ENCODE measurements around the gene H3-3A. TPM values are rescaled to one million over a fixed set of nuclear protein-coding genes. Genes with fewer than 3 reads are reported as not detected.

The H3-3A gene
- total RNA-seq, 4 donors from 2014 or later, result 309 to 383 (median 364) TPM

DNA sequence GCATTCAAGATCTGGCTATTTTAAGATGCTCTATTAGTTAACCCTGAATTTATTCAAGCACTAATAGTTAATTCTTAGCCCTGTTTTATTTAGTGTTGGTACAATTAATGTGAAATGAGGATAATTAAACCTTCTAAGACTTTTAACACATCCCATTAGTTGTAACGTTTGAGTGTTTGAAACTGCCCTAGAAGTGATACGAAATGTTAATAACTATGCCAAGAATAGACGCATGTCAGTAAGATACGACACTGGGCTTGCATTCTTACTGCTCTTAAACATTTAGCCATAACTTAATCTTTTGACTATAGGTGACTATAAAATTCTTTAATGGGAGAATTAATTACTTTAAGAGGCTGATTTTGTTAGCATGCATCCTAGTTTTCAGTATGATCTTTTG is 9.8 kb downstream of the H3-3A start:
- peaks cover 9 to 76% of the 10 kb centered on the region in 2 donors for H3K36me3 ChIP-seq
- no peaks in the 10 kb centered on the region for H3K9me3 ChIP-seq
- no peaks in the 10 kb centered on the region for H3K27me3 ChIP-seq
- no peak overlapping the region for H3K4me3 ChIP-seq
- H3K27ac ChIP-seq, result no peak overlapping the region
- TF ChIP-seq EP300 (IDR thresholded peaks at IDR 0.05), result no peak
- no peak for TF ChIP-seq POLR2AphosphoS5 (IDR thresholded peaks at IDR 0.05)
- TF ChIP-seq, protein P1, sequence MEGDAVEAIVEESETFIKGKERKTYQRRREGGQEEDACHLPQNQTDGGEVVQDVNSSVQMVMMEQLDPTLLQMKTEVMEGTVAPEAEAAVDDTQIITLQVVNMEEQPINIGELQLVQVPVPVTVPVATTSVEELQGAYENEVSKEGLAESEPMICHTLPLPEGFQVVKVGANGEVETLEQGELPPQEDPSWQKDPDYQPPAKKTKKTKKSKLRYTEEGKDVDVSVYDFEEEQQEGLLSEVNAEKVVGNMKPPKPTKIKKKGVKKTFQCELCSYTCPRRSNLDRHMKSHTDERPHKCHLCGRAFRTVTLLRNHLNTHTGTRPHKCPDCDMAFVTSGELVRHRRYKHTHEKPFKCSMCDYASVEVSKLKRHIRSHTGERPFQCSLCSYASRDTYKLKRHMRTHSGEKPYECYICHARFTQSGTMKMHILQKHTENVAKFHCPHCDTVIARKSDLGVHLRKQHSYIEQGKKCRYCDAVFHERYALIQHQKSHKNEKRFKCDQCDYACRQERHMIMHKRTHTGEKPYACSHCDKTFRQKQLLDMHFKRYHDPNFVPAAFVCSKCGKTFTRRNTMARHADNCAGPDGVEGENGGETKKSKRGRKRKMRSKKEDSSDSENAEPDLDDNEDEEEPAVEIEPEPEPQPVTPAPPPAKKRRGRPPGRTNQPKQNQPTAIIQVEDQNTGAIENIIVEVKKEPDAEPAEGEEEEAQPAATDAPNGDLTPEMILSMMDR (IDR thresholded peaks at IDR 0.05), result no peak
- no peak for TF ChIP-seq POLR2A (IDR thresholded peaks at IDR 0.05)
- H3K4me1 ChIP-seq, result peaks cover 0 to 38% (median 3%) of the 10 kb centered on the region in 3 donors
- no peak for ATAC-seq
- whole genome bisulfite sequencing, 2 donors (ENCODE audit: low coverage in 1 of 2), result 55 to 57% methylated on average over 4 of the region's 4 CpGs

DNA sequence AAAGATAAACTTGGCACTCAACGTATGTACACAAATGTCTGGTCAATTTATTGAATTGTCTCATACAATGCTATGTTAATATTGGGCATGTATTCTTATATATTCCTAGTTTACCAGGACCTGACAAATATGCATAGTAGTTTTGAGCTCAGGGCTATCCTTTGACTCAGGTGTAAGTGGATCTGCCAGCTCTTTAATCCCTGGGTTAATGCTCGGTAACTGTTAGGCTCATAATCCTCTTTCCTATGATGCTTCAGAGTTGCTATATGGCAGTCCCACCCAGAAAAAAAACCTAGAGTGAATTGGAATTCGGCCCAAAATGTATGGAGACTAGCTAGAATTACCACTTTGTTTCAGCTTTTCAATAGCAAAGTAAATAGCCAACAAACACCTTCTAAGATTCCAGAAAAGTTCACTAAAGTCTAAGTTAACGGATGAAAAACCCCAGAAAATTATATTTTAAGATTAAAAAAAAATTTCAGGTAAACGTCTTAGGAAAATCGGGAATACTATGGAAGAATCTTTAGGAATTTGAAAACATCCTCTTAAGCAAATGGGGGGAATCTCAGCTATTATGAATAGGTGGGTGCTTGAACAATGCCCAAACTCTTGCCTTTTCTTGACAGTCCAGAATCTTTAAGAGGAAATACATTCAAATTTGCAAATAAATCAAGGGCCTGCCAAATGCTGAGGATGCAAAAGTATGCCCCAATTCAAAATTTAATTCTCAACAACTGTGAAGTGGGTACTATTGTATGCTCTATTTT is 10.9 kb downstream of the H3-3A start:
- 36 to 46% methylated on average over 4 to 6 of the region's 6 CpGs for WGBS, 2 donors (ENCODE audit: low coverage in 1 of 2)
- Histone ChIP-seq H3K36me3 (peaks cover 9 to 68% of the 10 kb centered on the region in 2 donors), H3K4me3 (no peak overlapping the region), H3K9me3 (no peaks in the 10 kb centered on the region), H3K4me1 (peaks cover 0 to 28% (median 2%) of the 10 kb centered on the region in 3 donors), H3K27me3 (no peaks in the 10 kb centered on the region), H3K27ac (no peak overlapping the region)
- TF ChIP-seq POLR2A (IDR thresholded peaks at IDR 0.05), result no peak
- no peak for TF ChIP-seq EP300 (IDR thresholded peaks at IDR 0.05)
- TF ChIP-seq, protein P1 (IDR thresholded peaks at IDR 0.05), result no peak
- no peak for TF ChIP-seq POLR2AphosphoS5 (IDR thresholded peaks at IDR 0.05)
- no peak for ATAC-seq

DNA sequence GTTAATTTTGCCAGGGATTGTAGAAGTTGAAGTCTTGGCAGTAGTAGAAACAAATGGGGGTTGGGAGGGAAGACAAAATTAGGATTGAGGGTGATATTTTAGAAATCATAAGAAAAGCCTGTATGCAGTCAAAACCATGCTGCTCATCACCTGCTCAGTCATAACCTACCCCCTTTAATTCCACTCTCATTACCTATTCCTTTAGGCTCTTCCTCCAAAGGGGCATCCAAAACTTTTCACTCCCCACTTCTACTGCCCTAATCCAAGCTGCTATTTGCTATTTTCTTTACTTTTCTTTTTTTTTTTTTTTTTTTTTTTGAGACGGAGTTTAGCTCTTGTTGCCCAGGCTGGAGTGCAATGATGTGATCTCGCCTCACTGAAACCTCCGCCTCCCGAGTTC is 11.5 kb downstream of the H3-3A start:
- ATAC-seq, result no peak
- H3K4me1 ChIP-seq, result peaks cover 0 to 21% (median 0%) of the 10 kb centered on the region in 3 donors
- H3K36me3 ChIP-seq, result peaks cover 9 to 62% of the 10 kb centered on the region in 2 donors
- TF ChIP-seq EP300 (IDR thresholded peaks at IDR 0.05) (no peak), POLR2AphosphoS5 (IDR thresholded peaks at IDR 0.05) (no peak)
- no peak overlapping the region for H3K27ac ChIP-seq
- WGBS, 2 donors (ENCODE audit: low coverage in 1 of 2), result no CpG with 5 or more reads among the region's 4 CpGs
- H3K27me3 ChIP-seq, result no peaks in the 10 kb centered on the region
- H3K9me3 ChIP-seq, result no peaks in the 10 kb centered on the region
- no peak overlapping the region for H3K4me3 ChIP-seq

DNA sequence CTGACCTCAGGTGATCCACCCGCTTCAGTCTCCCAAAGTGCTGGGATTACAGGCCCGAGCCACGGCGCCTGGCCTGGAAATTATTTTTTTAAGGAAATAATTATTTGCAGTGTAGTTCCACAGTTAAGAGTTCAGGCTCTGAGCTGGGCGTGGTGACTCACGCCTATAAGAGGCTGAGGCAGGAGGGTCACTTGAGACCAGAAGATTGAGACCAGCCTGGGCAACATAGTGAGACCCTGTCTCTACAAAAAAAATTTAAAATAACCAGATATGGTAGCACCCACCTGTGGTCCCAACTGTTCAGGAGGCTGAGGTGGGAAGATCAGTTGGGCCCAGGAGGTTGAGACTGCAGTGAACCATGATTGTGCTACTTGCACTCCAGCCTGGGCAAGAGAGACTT is 13.9 kb downstream of the H3-3A start:
- no peaks in the 10 kb centered on the region for H3K27me3 ChIP-seq
- H3K27ac ChIP-seq, result no peak overlapping the region
- no peak for ATAC-seq
- H3K9me3 ChIP-seq, result no peaks in the 10 kb centered on the region
- no peak overlapping the region for H3K4me3 ChIP-seq
- peaks cover 9 to 41% of the 10 kb centered on the region in 2 donors for H3K36me3 ChIP-seq
- WGBS, 2 donors (ENCODE audit: low coverage in 1 of 2), result 90 to 91% methylated on average over 5 to 6 of the region's 6 CpGs
- H3K4me1 ChIP-seq, result no peaks in the 10 kb centered on the region
- TF ChIP-seq POLR2A (IDR thresholded peaks at IDR 0.05) (no peak), POLR2AphosphoS5 (IDR thresholded peaks at IDR 0.05) (no peak), EP300 (IDR thresholded peaks at IDR 0.05) (no peak)
- TF ChIP-seq, protein P1 (IDR thresholded peaks at IDR 0.05), result no peak

DNA sequence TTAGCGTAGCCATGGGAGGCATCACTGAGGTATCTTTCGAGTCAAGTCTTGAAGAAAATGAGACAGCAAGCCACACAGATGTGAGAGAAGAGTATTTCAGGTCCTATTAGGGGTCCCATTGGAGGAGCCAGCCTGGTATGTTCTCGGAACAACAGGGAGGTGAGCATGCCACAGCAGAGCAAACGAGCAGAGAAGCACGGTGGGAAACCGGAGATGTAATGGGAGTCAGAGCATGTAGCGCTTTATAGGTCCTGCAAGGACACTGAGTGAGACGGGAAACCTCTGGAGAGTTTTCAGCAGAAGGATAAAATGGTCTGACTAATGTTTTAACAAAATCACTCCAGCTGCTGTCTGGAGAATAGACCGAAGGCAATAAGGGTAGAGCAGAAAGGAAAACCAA is 15.9 kb downstream of the H3-3A start:
- no peaks in the 10 kb centered on the region for H3K9me3 ChIP-seq
- 56 to 81% methylated on average over 7 to 9 of the region's 9 CpGs for WGBS, 2 donors (ENCODE audit: low coverage in 1 of 2)
- no peak overlapping the region for H3K27ac ChIP-seq
- TF ChIP-seq, protein P1 (IDR thresholded peaks at IDR 0.05), result no peak
- no peak for TF ChIP-seq POLR2AphosphoS5 (IDR thresholded peaks at IDR 0.05)
- no peak for TF ChIP-seq POLR2A (IDR thresholded peaks at IDR 0.05)
- no peak for TF ChIP-seq EP300 (IDR thresholded peaks at IDR 0.05)
- H3K4me3 ChIP-seq, result no peak overlapping the region
- peaks cover 0 to 9% (median 6%) of the 10 kb centered on the region in 3 donors for H3K4me1 ChIP-seq
- H3K27me3 ChIP-seq, result no peaks in the 10 kb centered on the region
- ATAC-seq, result no peak
- peaks cover 0 to 24% of the 10 kb centered on the region in 2 donors for H3K36me3 ChIP-seq
